ENCODE results near the gene CD4.

Gene CD4

GRCh38 chr12:6840330-6840729 lies 51.0 kb downstream of the CD4 start:
- Histone ChIP-seq H3K9ac (ENCODE audit: low read length) (peak overlapping the region; percentile 44; the same call in 1 of the 2 replicates), H3K4me3 (ENCODE audit: insufficient read depth, low read length, poor library complexity, severe bottlenecking) (no peak overlapping the region), H4K20me1 (ENCODE audit: low read depth, low read length) (no peaks in the 10 kb centered on the region), H2AFZ (ENCODE audit: low read depth, low read length, severe bottlenecking) (no peak overlapping the region), H3K79me2 (ENCODE audit: insufficient read depth, low read length) (no peaks in the 10 kb centered on the region), H3K27me3 (ENCODE audit: low read length) (no peaks in the 10 kb centered on the region), H3K4me2 (ENCODE audit: low read depth, low read length, poor library complexity, severe bottlenecking) (peak overlapping the region; percentile 43), H3K9me2 (replicated peaks; ENCODE audit: insufficient read depth, low read length) (no peaks in the 10 kb centered on the region), H3K27ac (ENCODE audit: low read depth, low read length) (peak overlapping the region; percentile 40), H3F3A (ENCODE audit: insufficient read depth) (peaks cover 4% of the 10 kb centered on the region; the same call in 1 of the 2 replicates), H3K36me3 (ENCODE audit: low read length) (no peaks in the 10 kb centered on the region), H3K9me3 (ENCODE audit: insufficient read depth, low read length) (no peaks in the 10 kb centered on the region)
- TF ChIP-seq EZH2phosphoT487 (conservative IDR thresholded peaks at IDR 0.05; ENCODE audit: low read length): no peak
- no peak for TF ChIP-seq CTCF (IDR thresholded peaks at IDR 0.05; ENCODE audit: insufficient read depth, low read length, poor library complexity, severe bottlenecking)

- Histone ChIP-seq H3K4me2 (ENCODE audit: low read depth, low read length, poor library complexity, severe bottlenecking) (peak within 1 kb of the TSS; percentile 43), H4K20me1 (ENCODE audit: low read depth, low read length) (no peaks in the 10 kb centered on the region), H3K27me3 (ENCODE audit: low read length) (no peaks in the 10 kb centered on the region), H3K27ac (ENCODE audit: low read depth, low read length) (peak within 1 kb of the TSS; percentile 40), H3K9me2 (replicated peaks; ENCODE audit: insufficient read depth, low read length) (no peaks in the 10 kb centered on the region), H3K36me3 (ENCODE audit: low read length) (no peaks in the 10 kb centered on the region), H2AFZ (ENCODE audit: low read depth, low read length, severe bottlenecking) (no peak within 1 kb of the TSS), H3K9ac (ENCODE audit: low read length) (peak within 1 kb of the TSS; percentile 44; the same call in 1 of the 2 replicates), H3F3A (ENCODE audit: insufficient read depth) (peaks cover 4% of the 10 kb centered on the region; the same call in 1 of the 2 replicates), H3K4me3 (ENCODE audit: insufficient read depth, low read length, poor library complexity, severe bottlenecking) (no peak within 1 kb of the TSS), H3K79me2 (ENCODE audit: insufficient read depth, low read length) (no peaks in the 10 kb centered on the region), H3K9me3 (ENCODE audit: insufficient read depth, low read length) (no peaks in the 10 kb centered on the region)
- TF ChIP-seq EZH2phosphoT487 (conservative IDR thresholded peaks at IDR 0.05; ENCODE audit: low read length) (no peak), CTCF (IDR thresholded peaks at IDR 0.05; ENCODE audit: insufficient read depth, low read length, poor library complexity, severe bottlenecking) (no peak)
Observed at GRCh38 chr12:6840761-6841515, 51.6 kb downstream of the CD4 start, which contains the start of gene GNB3. TSS of gene GNB3 (plus strand) at chr12:6840925. CDS start at chr12:6841288, 363 bp downstream.

DNA sequence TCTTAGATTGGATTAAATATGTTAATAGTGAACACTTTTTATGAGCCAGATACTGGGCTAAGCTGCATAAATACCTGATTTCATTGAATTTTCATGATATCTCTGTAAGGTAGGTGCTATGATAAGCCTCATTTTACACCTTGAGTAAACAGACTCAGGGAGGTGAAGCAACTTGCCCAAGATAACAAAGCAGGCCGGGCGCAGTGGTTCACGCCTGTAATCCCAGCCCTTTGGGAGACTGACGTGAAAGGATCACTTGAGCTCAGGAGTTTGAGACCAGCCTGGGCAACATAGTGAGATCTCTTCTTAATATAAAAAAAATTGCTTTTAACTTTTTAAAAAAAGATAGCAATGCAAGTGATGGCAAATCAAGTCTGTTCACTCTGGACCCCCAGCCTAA lies 52.7 kb downstream of the CD4 start:
- H3K79me2 ChIP-seq (ENCODE audit: insufficient read depth, low read length): no peaks in the 10 kb centered on the region
- H3K9me2 ChIP-seq (replicated peaks; ENCODE audit: insufficient read depth, low read length): no peaks in the 10 kb centered on the region
- H3K4me2 ChIP-seq (ENCODE audit: low read depth, low read length, poor library complexity, severe bottlenecking): no peak overlapping the region
- H3K27me3 ChIP-seq (ENCODE audit: low read length): no peaks in the 10 kb centered on the region
- TF ChIP-seq EZH2phosphoT487 (conservative IDR thresholded peaks at IDR 0.05; ENCODE audit: low read length) (no peak), CTCF (IDR thresholded peaks at IDR 0.05; ENCODE audit: insufficient read depth, low read length, poor library complexity, severe bottlenecking) (no peak)
- peaks cover 4% of the 10 kb centered on the region; the same call in 1 of the 2 replicates for H3F3A ChIP-seq (ENCODE audit: insufficient read depth)
- no peak overlapping the region for H2AFZ ChIP-seq (ENCODE audit: low read depth, low read length, severe bottlenecking)
- no peak overlapping the region for H3K9ac ChIP-seq (ENCODE audit: low read length)
- no peak overlapping the region for H3K4me3 ChIP-seq (ENCODE audit: insufficient read depth, low read length, poor library complexity, severe bottlenecking)
- no peaks in the 10 kb centered on the region for H3K36me3 ChIP-seq (ENCODE audit: low read length)
- no peak overlapping the region for H3K27ac ChIP-seq (ENCODE audit: low read depth, low read length)
- H4K20me1 ChIP-seq (ENCODE audit: low read depth, low read length): no peaks in the 10 kb centered on the region
- H3K9me3 ChIP-seq (ENCODE audit: insufficient read depth, low read length): no peaks in the 10 kb centered on the region
